ENCODE results near the gene NSMCE3. TPM values are rescaled to one million over a fixed set of nuclear protein-coding genes. Genes with fewer than 3 reads are reported as not detected.

Gene NSMCE3
- total RNA-seq, 2 donors from 2014 or later, result 6.2 to 6.9 TPM

- H3K27ac ChIP-seq, result no peak overlapping the region
- WGBS, 2 donors, result 90 to 100% methylated on average over 1 of the region's 1 CpG
- ATAC-seq (no peak), DNase-seq (no peak)
- no peak for TF ChIP-seq CTCF (IDR thresholded peaks at IDR 0.05)
- no peaks in the 10 kb centered on the region for H3K27me3 ChIP-seq
- no peaks in the 10 kb centered on the region for H3K9me3 ChIP-seq
- intact Hi-C loops (cut with DNase I), result no loop called here
- H3K4me1 ChIP-seq, result peaks cover 30% of the 10 kb centered on the region
- no peaks in the 10 kb centered on the region for H3K36me3 ChIP-seq (replicated peaks in 1 of 2; ENCODE audit: insufficient read depth in 1 of 2, low read depth in 2 of 2)
- no peak overlapping the region for H3K4me3 ChIP-seq
Observed at GRCh38 chr15:29266052-29266582, 3.5 kb downstream of the NSMCE3 start.

GRCh38 chr15:29263289-29263688 is 6.3 kb downstream of the NSMCE3 start:
- intact Hi-C loops (cut with DNase I), result no loop called here
- WGBS, 2 donors, result 67 to 74% methylated on average over 3 of the region's 3 CpGs
- H3K27ac ChIP-seq, result no peak overlapping the region

GRCh38 chr15:29262738-29263137 is 6.9 kb downstream of the NSMCE3 start:
- ATAC-seq, result no peak
- H3K9me3 ChIP-seq, result no peaks in the 10 kb centered on the region
- peaks cover 11% of the 10 kb centered on the region for H3K4me1 ChIP-seq
- DNase-seq, result no peak
- 64% methylated on average over 2 of the region's 2 CpGs for WGBS, 2 donors
- H3K27me3 ChIP-seq, result no peaks in the 10 kb centered on the region
- TF ChIP-seq CTCF (IDR thresholded peaks at IDR 0.05) (no peak), POLR2A (IDR thresholded peaks at IDR 0.05) (no peak)
- H3K4me3 ChIP-seq, result no peak overlapping the region
- intact Hi-C loops (cut with DNase I), result no loop called here
- no peaks in the 10 kb centered on the region for H3K36me3 ChIP-seq (replicated peaks in 1 of 2; ENCODE audit: insufficient read depth in 1 of 2, low read depth in 2 of 2)
- no peak overlapping the region for H3K27ac ChIP-seq

More at GRCh38 chr15:29263289-29263688, 6.3 kb downstream of the NSMCE3 start:
- no peaks in the 10 kb centered on the region for H3K9me3 ChIP-seq
- no peak overlapping the region for H3K4me3 ChIP-seq
- no peaks in the 10 kb centered on the region for H3K36me3 ChIP-seq (replicated peaks in 1 of 2; ENCODE audit: insufficient read depth in 1 of 2, low read depth in 2 of 2)
- no peak for ATAC-seq
- TF ChIP-seq POLR2A (IDR thresholded peaks at IDR 0.05) (no peak), CTCF (IDR thresholded peaks at IDR 0.05) (no peak)
- no peaks in the 10 kb centered on the region for H3K27me3 ChIP-seq
- H3K4me1 ChIP-seq, result peaks cover 14% of the 10 kb centered on the region
- DNase-seq, result no peak

GRCh38 chr15:29260896-29261295 is 8.7 kb downstream of the NSMCE3 start:
- TF ChIP-seq POLR2A (IDR thresholded peaks at IDR 0.05), result no peak
- no peak for TF ChIP-seq CTCF (IDR thresholded peaks at IDR 0.05)
- Histone ChIP-seq H3K9me3 (no peaks in the 10 kb centered on the region), H3K27me3 (no peaks in the 10 kb centered on the region), H3K27ac (no peak overlapping the region), H3K4me1 (no peaks in the 10 kb centered on the region), H3K36me3 (replicated peaks in 1 of 2; ENCODE audit: insufficient read depth in 1 of 2, low read depth in 2 of 2) (no peaks in the 10 kb centered on the region), H3K4me3 (no peak overlapping the region)
- intact Hi-C loops (cut with DNase I), result no loop called here
- ATAC-seq (no peak), DNase-seq (no peak)
- 89 to 95% methylated on average over 6 of the region's 6 CpGs for WGBS, 2 donors

GRCh38 chr15:29259233-29259632 is 10.4 kb downstream of the NSMCE3 start:
- no peaks in the 10 kb centered on the region for H3K36me3 ChIP-seq (replicated peaks in 1 of 2; ENCODE audit: insufficient read depth in 1 of 2, low read depth in 2 of 2)
- TF ChIP-seq CTCF (IDR thresholded peaks at IDR 0.05) (no peak), POLR2A (IDR thresholded peaks at IDR 0.05) (no peak)
- H3K4me1 ChIP-seq, result no peaks in the 10 kb centered on the region
- 0 to 48% methylated on average over 1 of the region's 1 CpG for WGBS, 2 donors
- no peak overlapping the region for H3K4me3 ChIP-seq
- no peaks in the 10 kb centered on the region for H3K9me3 ChIP-seq
- intact Hi-C loops (cut with DNase I), result no loop called here
- H3K27ac ChIP-seq, result no peak overlapping the region
- ATAC-seq (no peak), DNase-seq (no peak)
- H3K27me3 ChIP-seq, result no peaks in the 10 kb centered on the region

All from body of pancreas (tissue), 4 donors.